CD8-positive, alpha-beta memory T cell (primary cell): ENCODE data around the gene TMEM61. TPM values are rescaled to one million over a fixed set of nuclear protein-coding genes. Genes with fewer than 3 reads are reported as not detected.
"Not testable (repeated sequence)": the region's sequence is repeated elsewhere in the genome, so short reads cannot be mapped to it uniquely, and the experiment has no call there.

Experiments used
- CTCF ChIA-PET: fragments of 350-600 bp; sonication (Branson Sonifier 250); formaldehyde crosslinking; loops from one replicate; lab custom pipeline; 2021; ENCODE audit warnings: antibody characterized with exemption; lab: Charles Lee
- POLR2A ChIA-PET: fragments of 350-600 bp; sonication (Branson Sonifier 250); formaldehyde crosslinking; loops from one replicate; lab custom pipeline; 2021; ENCODE audit warnings: antibody characterized with exemption; lab: Charles Lee
- DNase-seq, 5 donors: peaks; one replicate each; pipeline versions ENCODE4 v3.0.0 to v3.0.0-alpha.2; 2020 to 2022; ENCODE audit warnings: mixed read lengths in 1 of 5
- H3K27ac ChIP-seq: one replicate; pipeline ENCODE4 v1.7.0; 2013; ENCODE audit warnings: low read depth, mild to moderate bottlenecking, low read length, moderate library complexity
- H3K27me3 ChIP-seq: 2 replicates; pipeline ENCODE4 v1.7.0; 2013; ENCODE audit warnings: low read length, mild to moderate bottlenecking; ENCODE audit not compliant: insufficient read depth, poor library complexity, severe bottlenecking
- H3K36me3 ChIP-seq: 2 replicates; pipeline ENCODE4 v1.7.0; 2013; ENCODE audit warnings: mild to moderate bottlenecking, low read length, moderate library complexity; ENCODE audit not compliant: insufficient read depth
- H3K4me1 ChIP-seq: 2 replicates; pipeline ENCODE4 v1.7.0; 2013; ENCODE audit warnings: mild to moderate bottlenecking, low read length, moderate library complexity; ENCODE audit not compliant: insufficient read depth
- H3K4me3 ChIP-seq: 2 replicates; pipeline ENCODE4 v1.7.0; 2013; ENCODE audit warnings: mild to moderate bottlenecking, low read length
- H3K9me3 ChIP-seq: 2 replicates; pipeline ENCODE4 v1.7.0; 2013; ENCODE audit warnings: mild to moderate bottlenecking, low read length
- H3K27ac Mint-ChIP-seq, 8 donors: one replicate each; pipeline ENCODE4 v1.8.0; 2020 to 2021; ENCODE audit warnings: mixed read lengths in 8 of 8, mild to moderate bottlenecking in 6 of 8, inconsistent platforms in 3 of 8, moderate library complexity in 3 of 8
- H3K27me3 Mint-ChIP-seq, 2 donors: one replicate each; pipeline ENCODE4 v1.8.0; 2020 to 2021; ENCODE audit warnings: mixed read lengths in 2 of 2, mild to moderate bottlenecking in 1 of 2, moderate library complexity in 1 of 2
- H3K36me3 Mint-ChIP-seq, 3 donors: one replicate each; pipeline ENCODE4 v1.8.0; 2020 to 2021; ENCODE audit warnings: mixed read lengths in 3 of 3, inconsistent platforms in 1 of 3, mild to moderate bottlenecking in 1 of 3
- H3K4me1 Mint-ChIP-seq, 3 donors: one replicate each; pipeline ENCODE4 v1.8.0; 2020 to 2021; ENCODE audit warnings: mixed read lengths in 3 of 3, inconsistent platforms in 1 of 3, mild to moderate bottlenecking in 1 of 3
- H3K4me3 Mint-ChIP-seq, 7 donors: one replicate each; pipeline ENCODE4 v1.8.0; 2020 to 2021; ENCODE audit warnings: mixed read lengths in 7 of 7, mild to moderate bottlenecking in 6 of 7, moderate library complexity in 4 of 7, inconsistent platforms in 2 of 7
- H3K9me3 Mint-ChIP-seq, 5 donors: one replicate each; pipeline ENCODE4 v1.8.0; 2020 to 2022; ENCODE audit warnings: mixed read lengths in 5 of 5, mild to moderate bottlenecking in 3 of 5, moderate library complexity in 2 of 5, inconsistent platforms in 1 of 5
- polyA plus RNA-seq: library from polyadenylated mRNA; unstranded; fragments of 300-500 nt; fragmentation: Illumina TruSeq; gene quantifications from one replicate; pipeline ENCODE4 v1.2.3, GENCODE V29; 2021
- total RNA-seq, 2 experiments: library from RNA; stranded (reverse); gene quantifications; one replicate each; pipeline ENCODE4 v1.2.3, GENCODE V29; 2021

The TMEM61 gene
- total RNA-seq (not detected), polyA plus RNA-seq (not detected)

DNA sequence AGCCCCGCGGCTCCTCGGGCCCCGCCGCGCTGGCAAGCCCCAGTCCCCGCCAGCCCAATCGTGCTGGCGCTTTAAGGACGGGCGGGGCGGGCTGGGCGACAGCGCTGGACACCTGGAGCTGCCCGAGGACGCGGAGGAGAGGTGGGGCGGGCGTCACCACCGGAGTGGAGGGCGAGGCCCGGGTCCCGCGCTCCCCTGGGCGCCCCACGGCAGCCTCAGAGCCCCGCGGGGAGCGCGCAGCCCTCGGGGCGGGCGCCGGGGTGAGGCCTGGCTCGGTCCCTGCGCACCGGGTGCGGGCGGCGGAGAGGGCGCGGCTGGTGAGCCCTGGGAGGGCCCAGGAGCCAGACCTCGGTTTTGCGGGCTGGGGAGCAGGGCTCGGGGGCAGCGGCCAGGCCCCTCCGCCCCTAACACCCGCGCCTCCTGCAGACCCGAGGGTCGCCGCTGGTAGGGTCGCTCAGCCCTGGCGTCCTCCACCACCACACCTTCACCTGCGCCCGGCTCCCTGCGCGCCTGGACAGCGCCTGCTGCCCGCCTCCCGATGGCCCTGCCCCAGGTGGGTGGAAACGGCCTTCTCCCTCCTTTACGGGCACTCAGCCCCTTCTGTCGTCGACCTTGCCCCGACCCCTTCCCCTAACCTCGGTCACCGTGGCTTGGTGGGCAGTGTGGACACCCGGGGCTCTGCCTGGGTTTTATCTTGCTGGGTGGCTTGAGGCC, at the start of gene TMEM61:
Gene TMEM61, plus strand, starts transcription at position 101 of the 714 bp plus-strand sequence. Its CDS starts 438 bp downstream, at position 539.
- Histone ChIP-seq H3K9me3 (no peaks in the 10 kb centered on the region), H3K36me3 (no peaks in the 10 kb centered on the region), H3K4me1 (no peaks in the 10 kb centered on the region), H3K4me3 (no peak within 1 kb of the TSS), H3K27me3 (peaks cover 4% of the 10 kb centered on the region), H3K27ac (no peak within 1 kb of the TSS)
- ChIA-PET CTCF (no interaction called here), POLR2A (no interaction called here)
- Mint-ChIP-seq H3K4me1 (peaks cover 0 to 4% (median 1%) of the 10 kb centered on the region in 3 donors), H3K27ac (no peak within 1 kb of the TSS), H3K4me3 (no peak within 1 kb of the TSS), H3K9me3 (peaks cover 0 to 2% (median 0%) of the 10 kb centered on the region in 5 donors), H3K36me3 (no peaks in the 10 kb centered on the region), H3K27me3 (peaks cover 25 to 45% of the 10 kb centered on the region in 2 donors)
- DNase-seq: no peak

DNA sequence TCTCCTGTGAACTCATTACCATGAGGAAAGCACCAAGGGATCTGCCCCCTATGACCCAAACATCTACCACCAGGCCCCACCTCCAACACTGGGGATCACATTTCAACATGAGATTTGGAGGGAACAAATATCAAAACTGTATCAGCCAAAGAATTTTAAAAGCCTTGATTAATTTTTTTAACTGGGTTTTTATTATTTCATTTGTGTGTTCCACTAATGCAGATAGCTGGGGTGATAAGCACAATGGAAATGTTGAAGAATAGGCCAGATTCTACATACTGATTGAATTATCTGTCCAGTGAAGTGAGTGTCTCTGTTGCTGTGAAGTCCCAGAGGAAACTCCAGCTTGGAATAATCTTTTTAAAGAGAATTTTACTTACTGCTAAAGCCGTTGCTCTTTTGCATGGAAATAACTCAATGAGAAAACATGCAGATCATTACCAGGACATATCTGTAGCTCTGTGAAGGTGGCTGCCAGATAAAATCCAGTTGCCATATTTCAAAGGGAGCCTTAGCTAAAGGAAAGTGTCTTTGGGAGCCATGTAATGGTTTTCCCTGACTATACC, 49.1 kb upstream of the TMEM61 start:
- CTCF ChIA-PET: interaction anchor here (1.0 kb wide), 1 partner anchor 14 kb away, joined by 3 read pairs; no protein-coding TSS in a partner anchor
- no peaks in the 10 kb centered on the region for H3K9me3 ChIP-seq
- POLR2A ChIA-PET: no interaction called here
- peaks cover 11 to 35% of the 10 kb centered on the region in 2 donors for H3K27me3 Mint-ChIP-seq
- no peaks in the 10 kb centered on the region for H3K4me1 Mint-ChIP-seq
- no peak overlapping the region for H3K4me3 ChIP-seq
- H3K27me3 ChIP-seq: no peaks in the 10 kb centered on the region
- no peak overlapping the region for H3K27ac Mint-ChIP-seq
- DNase-seq: no peak
- no peaks in the 10 kb centered on the region for H3K36me3 Mint-ChIP-seq
- no peak overlapping the region for H3K4me3 Mint-ChIP-seq
- H3K36me3 ChIP-seq: no peaks in the 10 kb centered on the region
- H3K27ac ChIP-seq: no peak overlapping the region
- no peaks in the 10 kb centered on the region for H3K4me1 ChIP-seq
- H3K9me3 Mint-ChIP-seq: peaks cover 0 to 3% (median 0%) of the 10 kb centered on the region in 5 donors

DNA sequence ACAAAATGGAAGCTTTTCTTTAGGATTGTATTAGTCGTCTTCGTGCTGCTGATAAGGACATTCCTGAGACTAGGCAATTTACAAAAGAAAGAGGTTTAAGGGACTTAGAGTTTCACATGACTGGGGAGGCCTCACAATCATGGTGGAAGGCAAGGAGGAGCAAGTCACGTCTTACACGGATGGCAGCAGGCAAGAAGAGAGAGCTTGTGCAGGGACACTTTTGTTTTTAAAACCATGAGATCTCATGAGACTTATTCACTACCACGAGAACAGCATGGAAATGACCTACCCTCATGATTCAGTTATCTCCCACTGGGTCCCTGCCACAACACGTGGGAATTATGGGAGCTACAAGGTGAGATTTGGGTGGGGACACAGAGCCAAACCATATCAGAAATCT, 46.3 kb upstream of the TMEM61 start:
- H3K4me3 ChIP-seq, H3K9me3 ChIP-seq, H3K4me3 Mint-ChIP-seq, H3K9me3 Mint-ChIP-seq, POLR2A ChIA-PET, H3K4me1 Mint-ChIP-seq, H3K27ac Mint-ChIP-seq, H3K36me3 ChIP-seq, H3K4me1 ChIP-seq, H3K27me3 ChIP-seq, DNase-seq, H3K36me3 Mint-ChIP-seq, H3K27ac ChIP-seq: not testable (repeated sequence)
- peaks cover 19 to 49% of the 10 kb centered on the region in 2 donors for H3K27me3 Mint-ChIP-seq
- CTCF ChIA-PET: interaction anchor here (3.0 kb wide), 1 partner anchor 10 kb away, joined by 9 read pairs; no protein-coding TSS in a partner anchor

DNA sequence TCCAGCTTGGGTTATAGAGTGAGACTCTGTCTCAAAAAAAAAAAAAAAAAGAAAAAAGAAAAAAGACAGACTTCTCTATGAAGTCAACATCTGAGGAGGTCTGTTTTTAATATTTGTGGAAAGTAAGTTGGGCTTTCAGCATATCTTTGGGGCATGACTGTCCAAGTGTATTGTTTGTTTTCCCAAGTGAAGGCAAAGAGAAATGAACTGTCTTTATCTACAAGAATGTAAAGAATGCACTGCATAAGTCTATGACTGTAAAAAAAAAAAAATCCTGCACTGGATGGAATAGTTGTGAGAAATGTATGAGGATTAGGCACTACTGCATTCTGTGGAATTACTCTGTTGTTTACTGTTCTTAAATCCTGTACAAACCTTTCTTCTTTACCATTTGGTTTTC, 45.6 kb upstream of the TMEM61 start:
- H3K4me1 Mint-ChIP-seq: peaks cover 3 to 7% (median 4%) of the 10 kb centered on the region in 3 donors
- H3K27ac Mint-ChIP-seq: no peak overlapping the region
- no peaks in the 10 kb centered on the region for H3K4me1 ChIP-seq
- H3K9me3 Mint-ChIP-seq: peaks cover 0 to 3% (median 0%) of the 10 kb centered on the region in 5 donors
- peaks cover 19 to 45% of the 10 kb centered on the region in 2 donors for H3K27me3 Mint-ChIP-seq
- no peaks in the 10 kb centered on the region for H3K9me3 ChIP-seq
- no peaks in the 10 kb centered on the region for H3K36me3 Mint-ChIP-seq
- no peak overlapping the region for H3K4me3 ChIP-seq
- CTCF ChIA-PET: interaction anchor here (1.3 to 3.0 kb wide), 2 partner anchors 10 to 62 kb away, joined by 3 to 9 read pairs; no protein-coding TSS in a partner anchor
- H3K4me3 Mint-ChIP-seq: no peak overlapping the region
- DNase-seq: no peak
- H3K27ac ChIP-seq: no peak overlapping the region
- no peaks in the 10 kb centered on the region for H3K36me3 ChIP-seq
- POLR2A ChIA-PET: no interaction called here
- H3K27me3 ChIP-seq: no peaks in the 10 kb centered on the region

DNA sequence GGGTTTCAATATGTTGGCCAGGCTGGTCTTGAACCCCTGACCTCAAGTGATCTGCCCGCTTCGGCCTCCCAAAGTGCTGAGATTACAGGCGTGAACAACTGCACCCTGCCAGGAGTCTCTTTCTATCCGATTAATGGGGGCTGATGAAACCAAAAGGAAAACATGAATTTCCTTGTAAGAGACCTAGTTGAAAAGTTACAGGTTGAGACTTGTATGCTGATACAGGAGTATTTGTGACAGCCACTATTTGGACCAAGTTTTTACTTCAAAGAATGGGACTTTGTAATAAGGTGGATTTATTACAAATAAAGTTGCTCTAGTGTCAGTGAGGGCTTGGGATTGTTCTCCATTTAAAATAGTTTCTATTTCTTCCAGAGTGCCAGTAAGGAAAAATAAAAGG, 43.6 kb upstream of the TMEM61 start:
- no peak overlapping the region for H3K27ac Mint-ChIP-seq
- peaks cover 3 to 8% (median 4%) of the 10 kb centered on the region in 3 donors for H3K4me1 Mint-ChIP-seq
- no peaks in the 10 kb centered on the region for H3K4me1 ChIP-seq
- no peak overlapping the region for H3K4me3 ChIP-seq
- peaks cover 19 to 46% of the 10 kb centered on the region in 2 donors for H3K27me3 Mint-ChIP-seq
- H3K9me3 ChIP-seq: no peaks in the 10 kb centered on the region
- H3K36me3 ChIP-seq: no peaks in the 10 kb centered on the region
- H3K4me3 Mint-ChIP-seq: no peak overlapping the region
- H3K9me3 Mint-ChIP-seq: peaks cover 0 to 3% (median 0%) of the 10 kb centered on the region in 5 donors
- no peaks in the 10 kb centered on the region for H3K27me3 ChIP-seq
- no peaks in the 10 kb centered on the region for H3K36me3 Mint-ChIP-seq
- ChIA-PET POLR2A (no interaction called here), CTCF (interaction anchor here (2.6 kb wide), 1 partner anchor 14 kb away, joined by 6 read pairs; no protein-coding TSS in a partner anchor)
- DNase-seq: no peak
- no peak overlapping the region for H3K27ac ChIP-seq

DNA sequence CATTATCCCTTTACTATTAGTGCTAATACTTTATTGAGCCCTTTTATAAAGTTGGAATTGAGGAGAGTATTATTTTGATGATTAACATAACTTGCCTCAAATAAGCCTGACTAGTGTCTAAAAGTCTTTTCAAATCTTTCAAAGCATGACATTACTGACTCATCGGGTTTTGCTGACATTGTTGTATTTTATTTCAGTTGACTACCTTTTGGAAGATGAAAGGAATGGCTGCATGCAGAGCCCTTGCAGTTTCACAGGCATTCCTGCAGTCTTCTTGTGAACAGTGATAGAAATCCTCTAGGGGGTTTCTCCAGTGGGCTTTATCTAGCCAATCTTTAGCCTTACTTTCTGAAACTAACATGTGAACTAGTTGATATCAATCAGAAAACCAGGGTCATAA, 43.0 kb upstream of the TMEM61 start:
- no peak for DNase-seq
- no peaks in the 10 kb centered on the region for H3K36me3 ChIP-seq
- H3K9me3 ChIP-seq: no peaks in the 10 kb centered on the region
- no peaks in the 10 kb centered on the region for H3K27me3 ChIP-seq
- Mint-ChIP-seq H3K27ac (no peak overlapping the region), H3K36me3 (no peaks in the 10 kb centered on the region), H3K9me3 (peaks cover 0 to 3% (median 0%) of the 10 kb centered on the region in 5 donors), H3K27me3 (peaks cover 19 to 48% of the 10 kb centered on the region in 2 donors), H3K4me1 (peaks cover 3 to 8% (median 4%) of the 10 kb centered on the region in 3 donors), H3K4me3 (no peak overlapping the region)
- ChIA-PET POLR2A (no interaction called here), CTCF (interaction anchor here (2.6 kb wide), 1 partner anchor 13 kb away, joined by 6 read pairs; no protein-coding TSS in a partner anchor)
- no peak overlapping the region for H3K4me3 ChIP-seq
- H3K4me1 ChIP-seq: no peaks in the 10 kb centered on the region
- no peak overlapping the region for H3K27ac ChIP-seq

DNA sequence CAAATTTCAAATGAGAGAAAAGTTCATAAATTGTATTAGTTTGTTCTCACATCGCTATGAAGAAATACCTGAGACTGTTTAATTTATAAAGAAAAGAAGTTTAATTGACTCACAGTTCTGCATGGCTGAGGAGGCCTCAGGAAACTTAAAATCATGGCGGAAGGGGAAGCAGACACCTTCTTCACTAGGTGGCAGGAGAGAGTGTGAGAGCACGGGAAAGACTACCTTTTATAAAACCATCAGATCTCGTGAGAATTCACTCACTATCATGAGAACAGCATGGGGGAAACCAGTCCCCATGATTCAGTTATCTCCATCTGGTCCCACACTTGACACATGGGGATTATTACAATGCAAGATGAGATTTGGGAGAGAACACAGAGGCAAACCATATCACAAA, 41.5 kb upstream of the TMEM61 start:
- H3K9me3 ChIP-seq, H3K4me3 ChIP-seq, DNase-seq, H3K4me1 Mint-ChIP-seq, H3K36me3 ChIP-seq, H3K36me3 Mint-ChIP-seq, H3K27ac Mint-ChIP-seq, POLR2A ChIA-PET, H3K4me1 ChIP-seq, H3K27me3 ChIP-seq, H3K27ac ChIP-seq, H3K9me3 Mint-ChIP-seq, H3K4me3 Mint-ChIP-seq: not testable (repeated sequence)
- CTCF ChIA-PET: interaction anchor here (3.2 kb wide), 1 partner anchor 11 kb away, joined by 13 read pairs; no protein-coding TSS in a partner anchor
- peaks cover 23 to 43% of the 10 kb centered on the region in 2 donors for H3K27me3 Mint-ChIP-seq

DNA sequence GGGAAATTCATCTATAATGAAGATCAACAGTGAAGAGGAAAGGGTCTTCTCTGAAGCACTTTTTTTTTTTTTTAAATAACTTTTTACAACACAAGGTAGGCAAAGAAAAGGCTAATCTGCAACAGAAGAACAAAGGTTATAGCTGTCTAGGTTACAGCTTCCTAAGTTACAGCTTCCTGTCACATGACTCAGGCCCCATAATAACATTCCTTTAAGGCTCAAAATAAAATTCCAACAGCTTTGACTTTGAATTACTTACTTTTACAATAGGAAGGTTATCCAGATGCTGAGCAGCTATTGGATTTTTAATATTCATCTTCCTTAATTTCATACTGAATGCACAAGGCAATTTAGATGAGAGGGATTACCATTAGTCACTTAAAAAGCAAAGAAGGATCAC, 40.4 kb upstream of the TMEM61 start:
- Histone ChIP-seq H3K4me1 (no peaks in the 10 kb centered on the region), H3K36me3 (no peaks in the 10 kb centered on the region), H3K27me3 (no peaks in the 10 kb centered on the region), H3K9me3 (no peaks in the 10 kb centered on the region), H3K4me3 (no peak overlapping the region), H3K27ac (no peak overlapping the region)
- peaks cover 20 to 36% of the 10 kb centered on the region in 2 donors for H3K27me3 Mint-ChIP-seq
- H3K4me3 Mint-ChIP-seq: no peak overlapping the region
- H3K36me3 Mint-ChIP-seq: no peaks in the 10 kb centered on the region
- ChIA-PET CTCF (interaction anchor here (3.2 kb wide), 1 partner anchor 10 kb away, joined by 13 read pairs; no protein-coding TSS in a partner anchor), POLR2A (no interaction called here)
- no peaks in the 10 kb centered on the region for H3K9me3 Mint-ChIP-seq
- no peak for DNase-seq
- no peak overlapping the region for H3K27ac Mint-ChIP-seq
- H3K4me1 Mint-ChIP-seq: peaks cover 5 to 10% (median 7%) of the 10 kb centered on the region in 3 donors
